DND-41 (cell line): ENCODE results near the gene SGPL1.

Experiments
- ATAC-seq: fragments of 200-7000 bp; cut with Tn5 transposase; 3 replicates; pipeline ENCODE4 v1.9.1; 2021; ENCODE audit warnings: low read depth; ENCODE audit not compliant: insufficient read depth
- DNase-seq: peaks from one replicate; pipeline ENCODE4 v3.0.0-alpha.2; 2020
- H2AFZ ChIP-seq: 2 replicates; pipeline ENCODE4 v1.6.0; 2012; ENCODE audit warnings: low read depth, low read length
- H3K27ac ChIP-seq: 2 replicates; pipeline ENCODE4 v1.5.1; 2012; ENCODE audit warnings: low read length, inconsistent platforms
- H3K27me3 ChIP-seq: fragments of 200-600 bp; sonication (generic); 2 replicates; pipeline ENCODE4 v1.6.0; 2012; ENCODE audit warnings: low read length, mild to moderate bottlenecking, inconsistent platforms; ENCODE audit not compliant: insufficient read depth, poor library complexity
- H3K36me3 ChIP-seq: 2 replicates; pipeline ENCODE4 v1.5.1; 2012; ENCODE audit warnings: low read length, inconsistent platforms; ENCODE audit not compliant: insufficient read depth
- H3K4me1 ChIP-seq: 2 replicates; pipeline ENCODE4 v1.5.1; 2012; ENCODE audit warnings: mild to moderate bottlenecking, low read length; ENCODE audit not compliant: insufficient read depth
- H3K4me2 ChIP-seq: 2 replicates; pipeline ENCODE4 v1.6.0; 2012; ENCODE audit warnings: mild to moderate bottlenecking, moderate library complexity, low read length, inconsistent platforms; ENCODE audit not compliant: insufficient read depth
- H3K4me3 ChIP-seq, 2 experiments: fragments of 200-600 bp in 1 of 2; shearing (Covaris generic) in 1 of 2; 2 replicates each; pipeline ENCODE4 v1.5.1; 2012 to 2016; ENCODE audit warnings: inconsistent platforms in 2 of 2, low read length in 2 of 2, mild to moderate bottlenecking in 2 of 2, low read depth in 1 of 2, moderate library complexity in 1 of 2
- H3K79me2 ChIP-seq: 2 replicates; pipeline ENCODE4 v1.6.0; 2012; ENCODE audit warnings: low read length, inconsistent platforms; ENCODE audit not compliant: insufficient read depth
- H3K9ac ChIP-seq: 2 replicates; pipeline ENCODE4 v1.6.0; 2012; ENCODE audit warnings: low read depth, mild to moderate bottlenecking, inconsistent platforms, low read length, moderate library complexity
- H3K9me3 ChIP-seq: 2 replicates; pipeline ENCODE4 v1.5.1; 2012; ENCODE audit warnings: low read length, moderate library complexity, mild to moderate bottlenecking, inconsistent platforms; ENCODE audit not compliant: insufficient read depth, severe bottlenecking
- H4K20me1 ChIP-seq: 2 replicates; pipeline ENCODE4 v1.6.0; 2012; ENCODE audit warnings: low read length; ENCODE audit not compliant: insufficient read depth
- EZH2 ChIP-seq: IDR thresholded peaks from 3 replicates; pipeline ENCODE4 v1.6.1; 2012; ENCODE audit warnings: borderline replicate concordance, low read depth, mild to moderate bottlenecking, moderate library complexity, low read length, inconsistent platforms; ENCODE audit not compliant: severe bottlenecking
- TF ChIP-seq, protein P1 (sequence below): IDR thresholded peaks from 2 replicates; pipeline ENCODE4 v1.5.1; 2012; ENCODE audit warnings: borderline replicate concordance, low read length, moderate library complexity, mild to moderate bottlenecking; ENCODE audit not compliant: poor library complexity, severe bottlenecking; ENCODE audit errors: extremely low read depth

SGPL1 gene

GRCh38 chr10:70893227-70894006 is 77.7 kb downstream of the SGPL1 start:
- H4K20me1 ChIP-seq: no peaks in the 10 kb centered on the region
- ATAC-seq (no peak), DNase-seq (no peak)
- H3K4me3 ChIP-seq: no peak overlapping the region
- TF ChIP-seq EZH2: no peak
- peaks cover 9% of the 10 kb centered on the region for H3K4me1 ChIP-seq
- no peaks in the 10 kb centered on the region for H3K27me3 ChIP-seq
- no peak overlapping the region for H3K9ac ChIP-seq
- H3K79me2 ChIP-seq: no peaks in the 10 kb centered on the region
- no peak overlapping the region for H3K27ac ChIP-seq
- no peak overlapping the region for H2AFZ ChIP-seq
- H3K36me3 ChIP-seq: no peaks in the 10 kb centered on the region
- H3K9me3 ChIP-seq: no peaks in the 10 kb centered on the region
- no peak overlapping the region for H3K4me2 ChIP-seq

DNA sequence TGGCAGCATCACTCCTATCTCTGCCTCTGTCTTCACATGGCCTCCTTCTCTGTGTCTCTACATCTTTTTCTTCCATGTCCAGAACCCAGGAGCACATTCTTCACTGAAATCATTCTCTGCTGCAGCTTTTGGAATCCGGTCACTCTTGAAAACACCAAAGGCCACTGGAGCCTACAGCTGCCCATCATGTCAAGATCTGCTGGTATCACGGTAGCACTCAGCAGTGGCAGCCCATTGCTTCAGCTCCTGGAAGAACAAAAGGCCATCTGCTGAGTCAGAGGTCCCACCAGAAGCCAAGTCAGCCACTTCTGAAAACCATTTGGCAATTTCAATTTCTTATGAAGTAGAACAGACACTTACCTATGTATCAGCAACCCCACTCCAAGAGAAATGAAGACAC is 78.7 kb downstream of the SGPL1 start:
- Histone ChIP-seq H3K27ac (no peak overlapping the region), H3K36me3 (no peaks in the 10 kb centered on the region), H3K4me2 (no peak overlapping the region), H3K9me3 (no peaks in the 10 kb centered on the region), H4K20me1 (no peaks in the 10 kb centered on the region), H3K4me1 (no peaks in the 10 kb centered on the region), H3K9ac (no peak overlapping the region), H2AFZ (no peak overlapping the region), H3K27me3 (no peaks in the 10 kb centered on the region), H3K79me2 (no peaks in the 10 kb centered on the region), H3K4me3 (no peak overlapping the region)
- DNase-seq (no peak), ATAC-seq (no peak)
- TF ChIP-seq, protein P1, sequence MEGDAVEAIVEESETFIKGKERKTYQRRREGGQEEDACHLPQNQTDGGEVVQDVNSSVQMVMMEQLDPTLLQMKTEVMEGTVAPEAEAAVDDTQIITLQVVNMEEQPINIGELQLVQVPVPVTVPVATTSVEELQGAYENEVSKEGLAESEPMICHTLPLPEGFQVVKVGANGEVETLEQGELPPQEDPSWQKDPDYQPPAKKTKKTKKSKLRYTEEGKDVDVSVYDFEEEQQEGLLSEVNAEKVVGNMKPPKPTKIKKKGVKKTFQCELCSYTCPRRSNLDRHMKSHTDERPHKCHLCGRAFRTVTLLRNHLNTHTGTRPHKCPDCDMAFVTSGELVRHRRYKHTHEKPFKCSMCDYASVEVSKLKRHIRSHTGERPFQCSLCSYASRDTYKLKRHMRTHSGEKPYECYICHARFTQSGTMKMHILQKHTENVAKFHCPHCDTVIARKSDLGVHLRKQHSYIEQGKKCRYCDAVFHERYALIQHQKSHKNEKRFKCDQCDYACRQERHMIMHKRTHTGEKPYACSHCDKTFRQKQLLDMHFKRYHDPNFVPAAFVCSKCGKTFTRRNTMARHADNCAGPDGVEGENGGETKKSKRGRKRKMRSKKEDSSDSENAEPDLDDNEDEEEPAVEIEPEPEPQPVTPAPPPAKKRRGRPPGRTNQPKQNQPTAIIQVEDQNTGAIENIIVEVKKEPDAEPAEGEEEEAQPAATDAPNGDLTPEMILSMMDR: no peak
- TF ChIP-seq EZH2: no peak

GRCh38 chr10:70896551-70896950 is 80.8 kb downstream of the SGPL1 start:
- no peaks in the 10 kb centered on the region for H3K4me1 ChIP-seq
- H3K4me3 ChIP-seq: no peak overlapping the region
- no peak overlapping the region for H3K27ac ChIP-seq
- no peak overlapping the region for H3K4me2 ChIP-seq
- no peak overlapping the region for H3K9ac ChIP-seq
- TF ChIP-seq, protein P1: no peak
- no peak for TF ChIP-seq EZH2
- DNase-seq (no peak), ATAC-seq (no peak)
- H3K9me3 ChIP-seq: no peaks in the 10 kb centered on the region
- no peaks in the 10 kb centered on the region for H4K20me1 ChIP-seq
- no peak overlapping the region for H2AFZ ChIP-seq
- no peaks in the 10 kb centered on the region for H3K36me3 ChIP-seq
- no peaks in the 10 kb centered on the region for H3K79me2 ChIP-seq
- no peaks in the 10 kb centered on the region for H3K27me3 ChIP-seq

- TF ChIP-seq, protein P1: no peak
- TF ChIP-seq EZH2: no peak
- Histone ChIP-seq H3K27ac (no peak overlapping the region), H3K9me3 (no peaks in the 10 kb centered on the region)
These were observed 82.9 kb downstream of the SGPL1 start for GRCh38 chr10:70898687-70899086.

More at GRCh38 chr10:70898687-70899086, 82.9 kb downstream of the SGPL1 start:
- Histone ChIP-seq H3K79me2 (no peaks in the 10 kb centered on the region), H3K4me2 (no peak overlapping the region), H3K4me1 (no peaks in the 10 kb centered on the region), H3K27me3 (no peaks in the 10 kb centered on the region), H3K4me3 (no peak overlapping the region), H3K36me3 (no peaks in the 10 kb centered on the region), H4K20me1 (no peaks in the 10 kb centered on the region), H2AFZ (no peak overlapping the region), H3K9ac (no peak overlapping the region)
- ATAC-seq (no peak), DNase-seq (no peak)
